Measurements from ENCODE around the gene SHCBP1L. TPM values are rescaled to one million over a fixed set of nuclear protein-coding genes. Genes with fewer than 3 reads are reported as not detected.

The SHCBP1L gene
- polyA plus RNA-seq, 1 donor from 2014 or later = not detected

- Histone ChIP-seq H3K9me2 (ENCODE audit: insufficient read depth, low read length) (no peaks in the 10 kb centered on the region), H3K27me3 (ENCODE audit: insufficient read depth, low read depth, low read length) (no peaks in the 10 kb centered on the region), H3K27ac (ENCODE audit: low read length) (no peak overlapping the region), H3K36me3 (ENCODE audit: insufficient read depth, low read length) (peaks cover 25% of the 10 kb centered on the region), H3K9ac (ENCODE audit: low read length) (no peak overlapping the region), H3K4me2 (ENCODE audit: low read length) (no peak overlapping the region), H3K4me3 (ENCODE audit: low read length) (no peak overlapping the region), H3K79me2 (replicated peaks; ENCODE audit: insufficient read depth, low read length) (peaks cover 8% of the 10 kb centered on the region), H2AFZ (ENCODE audit: low read depth, low read length) (no peak overlapping the region), H3K9me3 (ENCODE audit: low read length) (no peaks in the 10 kb centered on the region), H3F3A (ENCODE audit: insufficient read depth, low read length, poor library complexity, severe bottlenecking) (no peaks in the 10 kb centered on the region), H4K20me1 (ENCODE audit: insufficient read depth) (peaks cover 6% of the 10 kb centered on the region)
- TF ChIP-seq CTCF (IDR thresholded peaks at IDR 0.05; ENCODE audit: poor library complexity, severe bottlenecking) (no peak), EZH2 (IDR thresholded peaks at IDR 0.05; ENCODE audit: borderline replicate concordance, insufficient read depth, low read length, poor library complexity, severe bottlenecking) (no peak), POLR2AphosphoS5 (IDR thresholded peaks at IDR 0.05) (no peak), RAD21 (conservative IDR thresholded peaks at IDR 0.05) (no peak), EP300 (conservative IDR thresholded peaks at IDR 0.05; ENCODE audit: poor library complexity, severe bottlenecking) (no peak), TAF1 (IDR thresholded peaks at IDR 0.05; ENCODE audit: low read depth) (no peak), REST (IDR thresholded peaks at IDR 0.05; ENCODE audit: borderline replicate concordance) (no peak), SMC3 (conservative IDR thresholded peaks at IDR 0.05; ENCODE audit: poor library complexity) (no peak), MXI1 (conservative IDR thresholded peaks at IDR 0.05; ENCODE audit: poor library complexity, severe bottlenecking) (no peak)
Observed at GRCh38 chr1:182860658-182861057, 92.3 kb downstream of the SHCBP1L start.

GRCh38 chr1:182857212-182857611, 95.8 kb downstream of the SHCBP1L start:
- Histone ChIP-seq H2AFZ (ENCODE audit: low read depth, low read length) (no peak overlapping the region), H3K36me3 (ENCODE audit: insufficient read depth, low read length) (peaks cover 38% of the 10 kb centered on the region), H3K27me3 (ENCODE audit: insufficient read depth, low read depth, low read length) (no peaks in the 10 kb centered on the region), H3F3A (ENCODE audit: insufficient read depth, low read length, poor library complexity, severe bottlenecking) (no peaks in the 10 kb centered on the region), H3K27ac (ENCODE audit: low read length) (no peak overlapping the region), H3K9me2 (ENCODE audit: insufficient read depth, low read length) (no peaks in the 10 kb centered on the region), H3K79me2 (replicated peaks; ENCODE audit: insufficient read depth, low read length) (peaks cover 32% of the 10 kb centered on the region), H3K4me3 (ENCODE audit: low read length) (no peak overlapping the region), H4K20me1 (ENCODE audit: insufficient read depth) (peaks cover 13% of the 10 kb centered on the region), H3K9me3 (ENCODE audit: low read length) (no peaks in the 10 kb centered on the region), H3K4me2 (ENCODE audit: low read length) (no peak overlapping the region), H3K9ac (ENCODE audit: low read length) (no peak overlapping the region)
- TF ChIP-seq RAD21 (conservative IDR thresholded peaks at IDR 0.05) = no peak
- TF ChIP-seq REST (IDR thresholded peaks at IDR 0.05; ENCODE audit: borderline replicate concordance) = no peak
- TF ChIP-seq CTCF (IDR thresholded peaks at IDR 0.05; ENCODE audit: poor library complexity, severe bottlenecking) = no peak
- no peak for TF ChIP-seq TAF1 (IDR thresholded peaks at IDR 0.05; ENCODE audit: low read depth)
- no peak for TF ChIP-seq EZH2 (IDR thresholded peaks at IDR 0.05; ENCODE audit: borderline replicate concordance, insufficient read depth, low read length, poor library complexity, severe bottlenecking)
- no peak for TF ChIP-seq SMC3 (conservative IDR thresholded peaks at IDR 0.05; ENCODE audit: poor library complexity)
- no peak for TF ChIP-seq EP300 (conservative IDR thresholded peaks at IDR 0.05; ENCODE audit: poor library complexity, severe bottlenecking)
- no peak for TF ChIP-seq MXI1 (conservative IDR thresholded peaks at IDR 0.05; ENCODE audit: poor library complexity, severe bottlenecking)
- no peak for TF ChIP-seq POLR2AphosphoS5 (IDR thresholded peaks at IDR 0.05)

Data from neural cell (in vitro differentiated cells).